GM12878 (cell line): ENCODE results near the gene RGS11. TPM values are rescaled to one million over a fixed set of nuclear protein-coding genes. Genes with fewer than 3 reads are reported as not detected.
A peak's percentile ranks its signal among the peaks of the same experiment; 100 is the strongest.

ENCODE experiments used
- ATAC-seq: fragments of 200-7000 bp; cut with Tn5 transposase; 3 replicates; pipeline ENCODE4 v1.9.1; 2020; ENCODE audit warnings: mild to moderate bottlenecking, moderate library complexity
- BruUV-seq: library from RNA; stranded (reverse); fragments of 400-500 nt; replicated peaks from 2 replicates; lab custom pipeline; 2021; lab: Mats Ljungman, UMichigan
- CTCF ChIA-PET: fragments of 300-600 bp; sonication (Branson Sonifier 250); formaldehyde crosslinking; extraction: SDS; loops from one replicate; lab custom pipeline; 2021; ENCODE audit warnings: inconsistent platforms; lab: Yijun Ruan, JAX
- POLR2A ChIA-PET: fragments of 350-600 bp; formaldehyde crosslinking; extraction: SDS; loops from one replicate; lab custom pipeline; 2021; ENCODE audit warnings: inconsistent platforms; lab: Charles Lee
- RAD21 ChIA-PET: fragments of 300-600 bp; sonication (Branson Sonifier 250); formaldehyde crosslinking; loops from one replicate; lab custom pipeline; 2023; ENCODE audit warnings: antibody characterized with exemption; ENCODE audit not compliant: unreplicated experiment; lab: Charles Lee
- SMC1A ChIA-PET: fragments of 300-600 bp; sonication (Branson Sonifier 250); formaldehyde crosslinking; loops from one replicate; lab custom pipeline; 2023; ENCODE audit not compliant: unreplicated experiment, uncharacterized antibody; lab: Charles Lee
- DNase-seq: peaks from one replicate; pipeline ENCODE4 v3.0.0-alpha.2; 2011; ENCODE audit warnings: low read depth, low spot score
- FAIRE-seq: peaks from 3 replicates; lab custom pipeline; 2011; peaks lifted over from hg19 to GRCh38; lab: Jason Lieb, UNC
- H2AFZ ChIP-seq: 2 replicates; pipeline ENCODE4 v1.6.0; 2011; ENCODE audit warnings: low read depth, low read length, control low read depth; ENCODE audit not compliant: control insufficient read depth
- H3K27ac ChIP-seq: 2 replicates; pipeline ENCODE4 v1.5.1; 2011; ENCODE audit warnings: control low read depth; ENCODE audit not compliant: control insufficient read depth, insufficient read depth
- H3K27me3 ChIP-seq, 2 experiments: replicated peaks in 1 of 2; 2 replicates each; pipeline versions ENCODE4 v1.6.0 to v1.6.1; 2011; ENCODE audit warnings: low read length in 1 of 2; ENCODE audit not compliant: control insufficient read depth in 2 of 2, insufficient read depth in 2 of 2
- H3K36me3 ChIP-seq, 2 experiments: 2 replicates each; pipeline ENCODE4 v1.5.1; 2011; ENCODE audit warnings: low read length in 1 of 2; ENCODE audit not compliant: control insufficient read depth in 2 of 2, insufficient read depth in 2 of 2
- H3K4me1 ChIP-seq: 2 replicates; pipeline ENCODE4 v1.6.1; 2011; ENCODE audit warnings: mild to moderate bottlenecking, low read length, moderate library complexity, mixed read lengths; ENCODE audit not compliant: control insufficient read depth, insufficient read depth
- H3K4me2 ChIP-seq: 2 replicates; pipeline ENCODE4 v1.6.0; 2011; ENCODE audit warnings: control low read depth; ENCODE audit not compliant: control insufficient read depth, insufficient read depth
- H3K4me3 ChIP-seq: fragments of 200-600 bp; sonication (generic); 2 replicates; pipeline ENCODE4 v1.5.1; 2016
- H3K79me2 ChIP-seq: 2 replicates; pipeline ENCODE4 v1.6.0; 2011; ENCODE audit warnings: low read length; ENCODE audit not compliant: control insufficient read depth, insufficient read depth
- H3K9ac ChIP-seq: 2 replicates; pipeline ENCODE4 v1.8.0; 2011; ENCODE audit warnings: low read length, control low read depth, mixed read lengths; ENCODE audit not compliant: control insufficient read depth, insufficient read depth
- H3K9me3 ChIP-seq: replicated peaks from 3 replicates; pipeline ENCODE4 v1.5.1; 2011; ENCODE audit warnings: mild to moderate bottlenecking, low read length; ENCODE audit not compliant: control insufficient read depth, insufficient read depth
- H4K20me1 ChIP-seq: 2 replicates; pipeline ENCODE4 v1.6.0; 2011; ENCODE audit not compliant: control insufficient read depth, insufficient read depth
- EGR1 ChIP-seq, 2 experiments: IDR thresholded peaks; 1 replicate in 1 of 2; 2 replicates in 1 of 2; pipeline ENCODE4 v1.6.1; 2011 to 2012; ENCODE audit warnings: low read depth in 2 of 2, low read length in 2 of 2, borderline replicate concordance in 1 of 2, mild to moderate bottlenecking in 1 of 2, moderate library complexity in 1 of 2
- RAD21 ChIP-seq: IDR thresholded peaks from 2 replicates; pipeline ENCODE4 v1.6.1; 2011; ENCODE audit warnings: mild to moderate bottlenecking, low read depth, low read length, moderate library complexity; ENCODE audit not compliant: insufficient read depth
- WGBS: methylation state at CpG from one replicate; pipeline ENCODE4 v1.1.6; 2016; ENCODE audit warnings: low lambda C conversion rate; ENCODE audit not compliant: insufficient replicate concordance, insufficient coverage; ENCODE audit errors: missing lambda C conversion rate; 5-methylcytosine and 5-hydroxymethylcytosine counted together
- in situ Hi-C: fragments of 300-500 bp; cut with MboI; formaldehyde crosslinking; loops from 9 replicates; pipeline ENCODE4 v1.14.3; 2018; ENCODE audit warnings: mixed read lengths
- intact Hi-C: fragments of 100-400 bp; cut with micrococcal nuclease; formaldehyde crosslinking; loops from one replicate; pipeline ENCODE4 v1.14.2; 2022; ENCODE audit not compliant: unreplicated experiment
- polyA plus RNA-seq, 11 experiments: library from polyadenylated mRNA; depleted of rRNA in 4 of 11; unstranded in 6 of 11; stranded (reverse) in 5 of 11; fragments of >200 nt; fragmentation: Nextera tagmentation in 4 of 11; fragmentation: Illumina TruSeq in 1 of 11; extraction: Ambion mirVana in 4 of 11; extraction: Trizol in 1 of 11; gene quantifications; 1 replicate in 1 of 11; 2 replicates in 10 of 11; pipeline versions ENCODE4 v1.2.1 to v1.2.3, GENCODE V29; 2011 to 2016; ENCODE audit warnings: inconsistent platforms in 2 of 11, missing spikeins in 2 of 11, low read depth in 1 of 11
- total RNA-seq, 4 experiments: library from RNA; depleted of rRNA in 3 of 4; stranded (reverse); fragments of >200 nt in 3 of 4; fragmentation: Illumina TruSeq in 1 of 4; extraction: Trizol in 1 of 4; gene quantifications; 2 replicates each; pipeline versions ENCODE4 v1.2.1 to v1.2.3, GENCODE V29; 2013 to 2021
- TF ChIP-seq, protein P1 (sequence below), 3 experiments: IDR thresholded peaks in 2 of 3; conservative IDR thresholded peaks in 1 of 3; 2 replicates each; pipeline ENCODE4 v1.5.1; 2011; ENCODE audit warnings: low read depth in 3 of 3, low read length in 3 of 3, mild to moderate bottlenecking in 3 of 3, control low read depth in 2 of 3, moderate library complexity in 2 of 3, inconsistent platforms in 1 of 3, mixed read lengths in 1 of 3; ENCODE audit not compliant: control insufficient read depth in 2 of 3, insufficient read depth in 1 of 3; ENCODE audit errors: extremely low read depth in 1 of 3

Gene RGS11
- total and polyA plus RNA-seq, 10 of the 15 experiments (the other 5 are each of a cell fraction or from before 2014, with no cell fraction given) = 0.04 TPM; not detected in 9

GRCh38 chr16:309476-309875 is 33.7 kb upstream of the RGS11 start:
- CTCF ChIA-PET = interaction anchor here (1.3 kb wide), 1 partner anchor 191 kb away, joined by 3 read pairs; no protein-coding TSS in a partner anchor
- intact Hi-C loops = no loop called here
- no peak overlapping the region for H3K4me3 ChIP-seq
- peak; percentile 49; the same call in 1 of the 3 replicates for ATAC-seq
- no TSS peak for BruUV-seq
- in situ Hi-C loops = no loop called here
- RAD21 ChIA-PET = no interaction called here
- no peak overlapping the region for H3K4me2 ChIP-seq
- POLR2A ChIA-PET = no interaction called here
- FAIRE-seq = no peak
- H3K9me3 ChIP-seq = no peaks in the 10 kb centered on the region
- no peak overlapping the region for H2AFZ ChIP-seq
- no peak for DNase-seq
- no peaks in the 10 kb centered on the region for H3K79me2 ChIP-seq
- TF ChIP-seq, protein P1, sequence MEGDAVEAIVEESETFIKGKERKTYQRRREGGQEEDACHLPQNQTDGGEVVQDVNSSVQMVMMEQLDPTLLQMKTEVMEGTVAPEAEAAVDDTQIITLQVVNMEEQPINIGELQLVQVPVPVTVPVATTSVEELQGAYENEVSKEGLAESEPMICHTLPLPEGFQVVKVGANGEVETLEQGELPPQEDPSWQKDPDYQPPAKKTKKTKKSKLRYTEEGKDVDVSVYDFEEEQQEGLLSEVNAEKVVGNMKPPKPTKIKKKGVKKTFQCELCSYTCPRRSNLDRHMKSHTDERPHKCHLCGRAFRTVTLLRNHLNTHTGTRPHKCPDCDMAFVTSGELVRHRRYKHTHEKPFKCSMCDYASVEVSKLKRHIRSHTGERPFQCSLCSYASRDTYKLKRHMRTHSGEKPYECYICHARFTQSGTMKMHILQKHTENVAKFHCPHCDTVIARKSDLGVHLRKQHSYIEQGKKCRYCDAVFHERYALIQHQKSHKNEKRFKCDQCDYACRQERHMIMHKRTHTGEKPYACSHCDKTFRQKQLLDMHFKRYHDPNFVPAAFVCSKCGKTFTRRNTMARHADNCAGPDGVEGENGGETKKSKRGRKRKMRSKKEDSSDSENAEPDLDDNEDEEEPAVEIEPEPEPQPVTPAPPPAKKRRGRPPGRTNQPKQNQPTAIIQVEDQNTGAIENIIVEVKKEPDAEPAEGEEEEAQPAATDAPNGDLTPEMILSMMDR (IDR thresholded peaks at IDR 0.05 in 2 of 3, conservative IDR thresholded peaks at IDR 0.05 in 1 of 3; ENCODE audit: control insufficient read depth in 2 of 3, extremely low read depth in 1 of 3, insufficient read depth in 1 of 3, low read depth in 3 of 3, low read length in 3 of 3) = peak in 1 of 3 experiments; percentile 22; a peak in 1 of 6 replicates
- TF ChIP-seq EGR1 (IDR thresholded peaks at IDR 0.05; ENCODE audit: borderline replicate concordance in 1 of 2, low read depth in 2 of 2, low read length in 2 of 2) (no peak), RAD21 (peak; percentile 26; the same call in 1 of the 2 replicates)
- SMC1A ChIA-PET = interaction anchor here (0.8 to 1.2 kb wide), 2 partner anchors 40 to 81 kb away, joined by 3 read pairs; no protein-coding TSS in a partner anchor
- no peaks in the 10 kb centered on the region; the same call in 1 of the 2 replicates for H4K20me1 ChIP-seq
- no peaks in the 10 kb centered on the region; the same call in 1 of the 2 replicates for H3K4me1 ChIP-seq
- H3K27me3 ChIP-seq = no peaks in the 10 kb centered on the region
- no peak overlapping the region for H3K27ac ChIP-seq
- 58% methylated on average over 7 of the region's 7 CpGs for WGBS
- H3K9ac ChIP-seq = no peak overlapping the region
- H3K36me3 ChIP-seq = peaks cover 10 to 24% of the 10 kb centered on the region in 2 experiments
